HG02571 (cell line): ENCODE results near the gene SLC48A1.

ENCODE experiments used
- ATAC-seq: cut with Tn5 transposase; IDR thresholded peaks from one replicate; pipeline ENCODE4 v1.9.1; 2021; ENCODE audit warnings: mild to moderate bottlenecking, moderate library complexity; ENCODE audit not compliant: unreplicated experiment

SLC48A1 gene

DNA sequence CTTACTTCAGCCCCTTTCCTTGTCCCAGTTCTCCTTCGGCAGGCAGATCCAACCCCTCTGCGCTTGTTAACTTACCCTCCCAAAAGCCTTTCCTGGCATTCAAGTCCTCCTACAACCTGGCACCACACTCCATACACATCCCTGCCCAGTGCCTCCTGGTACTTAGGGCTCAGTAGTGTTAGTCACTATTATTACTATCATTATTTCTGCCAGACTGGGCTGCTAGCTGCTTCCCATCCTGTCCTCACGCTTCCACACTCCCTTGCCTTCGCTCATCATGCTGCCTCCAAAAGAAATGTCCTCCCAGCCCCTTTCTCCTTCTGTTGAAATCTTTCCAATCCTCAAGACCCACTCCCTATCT lies 48.3 kb downstream of the SLC48A1 start:
- no peak for ATAC-seq

- ATAC-seq = no peak
Measured at GRCh38 chr12:47822401-47822800, 49.4 kb downstream of the SLC48A1 start.

DNA sequence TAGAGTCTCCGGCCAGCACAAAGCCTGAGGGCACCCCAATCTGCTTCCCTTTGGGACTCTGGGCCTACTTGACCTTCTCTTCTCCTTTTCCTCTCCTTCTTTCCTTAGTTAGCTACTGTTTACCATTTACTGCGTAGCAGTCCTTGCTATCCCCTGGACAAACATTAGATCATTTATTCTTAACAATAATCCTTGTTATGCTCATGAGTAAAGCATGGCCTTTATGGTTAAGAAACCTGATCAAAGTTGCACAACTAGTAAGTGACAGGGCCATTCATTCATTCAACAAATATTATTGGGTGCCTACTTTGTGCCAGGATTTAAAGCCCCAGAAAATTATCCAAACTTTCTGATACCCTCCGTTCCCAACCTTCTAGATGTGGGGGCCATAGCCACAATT lies 49.8 kb downstream of the SLC48A1 start:
- ATAC-seq = no peak

GRCh38 chr12:47823422-47824086 lies 50.5 kb downstream of the SLC48A1 start:
- no peak for ATAC-seq

- ATAC-seq = no peak
Measured at GRCh38 chr12:47824198-47824597, 51.2 kb downstream of the SLC48A1 start.

- no peak for ATAC-seq
Measured at GRCh38 chr12:47824635-47825034, 51.6 kb downstream of the SLC48A1 start.

GRCh38 chr12:47825173-47825639 lies 52.2 kb downstream of the SLC48A1 start:
- no peak for ATAC-seq

DNA sequence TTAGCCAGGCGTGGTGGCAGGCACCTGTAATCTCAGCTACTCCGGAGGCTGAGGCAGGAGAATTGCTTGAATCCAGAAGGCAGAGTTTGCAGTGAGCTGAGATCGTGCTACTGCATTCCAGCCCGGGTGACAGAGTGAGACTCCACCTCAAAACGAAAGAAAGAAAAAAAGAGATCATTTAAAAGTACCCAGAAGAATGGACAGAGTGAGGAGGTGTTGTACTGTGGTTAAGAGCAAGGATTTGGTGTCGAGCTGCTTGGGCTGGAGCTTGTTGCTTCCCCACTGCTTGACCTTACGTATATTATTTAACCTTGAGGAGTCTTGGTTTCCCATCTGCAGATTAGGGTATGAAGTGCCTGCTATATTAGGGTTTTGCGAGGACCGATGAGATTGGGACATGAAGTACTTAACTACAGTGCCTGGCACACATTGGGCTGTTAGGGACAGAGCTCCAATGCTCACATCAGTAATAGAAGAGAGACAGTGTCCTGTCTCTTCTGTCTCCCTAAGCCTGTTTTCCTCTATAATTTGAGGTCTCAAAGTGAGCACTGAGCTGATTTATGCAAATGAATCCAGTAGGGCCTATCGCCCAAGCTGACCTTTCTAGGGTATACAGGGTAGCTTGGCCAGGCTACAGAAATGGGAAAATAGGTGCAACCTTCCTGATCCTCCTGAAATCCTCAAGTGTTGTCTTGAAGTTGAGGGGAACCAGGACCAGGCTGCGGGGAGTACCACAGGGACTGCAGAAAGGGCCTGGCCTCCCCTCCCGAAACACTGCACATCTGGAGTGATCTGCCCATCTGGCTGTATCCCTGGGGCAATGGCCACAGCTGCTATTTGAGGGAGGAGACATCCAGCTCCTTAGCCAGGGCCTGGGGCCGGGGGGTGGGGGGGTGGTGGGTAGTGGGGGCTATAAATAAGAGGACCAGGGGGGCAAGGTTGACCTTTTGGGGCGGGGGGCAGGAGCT lies 55.3 kb downstream of the SLC48A1 start:
- ATAC-seq = no peak

DNA sequence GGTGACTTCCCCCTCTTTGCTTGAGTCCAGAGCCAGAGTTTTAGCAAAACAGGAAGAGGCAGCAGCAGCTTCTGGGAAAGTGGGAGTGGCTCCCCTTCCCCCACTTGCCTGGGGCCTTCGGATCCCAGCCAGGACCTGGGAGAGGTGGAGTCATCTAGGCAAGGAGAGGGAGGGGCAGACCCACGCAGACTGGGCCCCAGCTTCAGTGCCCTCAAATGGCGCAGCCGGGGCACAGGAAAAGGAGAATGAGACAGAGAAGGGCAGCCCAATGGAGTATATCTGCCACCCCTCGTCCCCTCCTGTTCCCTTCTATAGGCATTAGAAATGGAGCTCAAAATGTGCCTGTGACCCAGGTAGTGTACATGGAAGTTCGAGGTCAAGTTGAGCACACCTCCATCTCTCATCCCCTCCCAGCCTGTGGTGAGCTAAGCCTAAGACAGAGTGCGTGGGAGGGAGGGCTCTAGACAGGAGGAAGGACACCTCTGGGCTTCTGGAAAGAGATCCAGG lies 56.0 kb downstream of the SLC48A1 start:
- no peak for ATAC-seq

- no peak for ATAC-seq
Measured at GRCh38 chr12:47829584-47829983, 56.5 kb downstream of the SLC48A1 start.
